Upper lobe of left lung (tissue), 4 donors: Measurements from ENCODE around the gene MMP19.

Experiments
- CTCF ChIP-seq, 6 experiments: fragments of 450-650 bp in 4 of 6; fragments of 200-600 bp in 2 of 6; sonication (generic) in 2 of 6; IDR thresholded peaks; one replicate each; pipeline ENCODE4 v1.5.1; 2016 to 2019; ENCODE audit warnings: antibody characterized with exemption in 6 of 6
- EP300 ChIP-seq, 4 donors: sonication (generic); formaldehyde crosslinking; IDR thresholded peaks; one replicate each; pipeline ENCODE4 v1.5.1; 2017; ENCODE audit warnings: antibody characterized with exemption in 4 of 4, control low read depth in 2 of 4
- POLR2A ChIP-seq, 4 donors: fragments of 450-650 bp; IDR thresholded peaks; one replicate each; pipeline ENCODE4 v1.5.1; 2016 to 2017; ENCODE audit warnings: antibody characterized with exemption in 4 of 4, mild to moderate bottlenecking in 2 of 4
- POLR2AphosphoS5 ChIP-seq, 2 donors: sonication (generic); formaldehyde crosslinking; IDR thresholded peaks; one replicate each; pipeline ENCODE4 v1.5.1; 2017; ENCODE audit warnings: antibody characterized with exemption in 2 of 2

- TF ChIP-seq POLR2A (IDR thresholded peaks at IDR 0.05): no peak
- TF ChIP-seq CTCF (IDR thresholded peaks at IDR 0.05): no peak
- no peak for TF ChIP-seq EP300 (IDR thresholded peaks at IDR 0.05)
- TF ChIP-seq POLR2AphosphoS5 (IDR thresholded peaks at IDR 0.05): no peak
These were observed 22.6 kb upstream of the MMP19 start for GRCh38 chr12:55865327-55865726.
